HepG2 (cell line): ENCODE data around the gene ZNF341. TPM values are rescaled to one million over a fixed set of nuclear protein-coding genes. Genes with fewer than 3 reads are reported as not detected.

ENCODE experiments used
- EZH2 ChIP-seq: conservative IDR thresholded peaks from 2 replicates; pipeline ENCODE4 v1.6.1; 2012; ENCODE audit warnings: mild to moderate bottlenecking, low read depth, low read length, moderate library complexity
- GATAD1 ChIP-seq: IDR thresholded peaks from 2 replicates; pipeline ENCODE4 v1.6.1; 2016; ENCODE audit warnings: missing genetic modification reagents, missing compliant biosample characterization
- HNF4A ChIP-seq: sonication (generic); formaldehyde crosslinking; IDR thresholded peaks from 2 replicates; pipeline ENCODE4 v1.4.0; 2020; ENCODE audit warnings: missing genetic modification reagents
- HOXD1 ChIP-seq: sonication (generic); formaldehyde crosslinking; IDR thresholded peaks from 2 replicates; pipeline ENCODE4 v1.5.0; 2020; ENCODE audit warnings: missing genetic modification reagents
- ONECUT2 ChIP-seq: sonication (generic); formaldehyde crosslinking; IDR thresholded peaks from 2 replicates; pipeline ENCODE4 v1.4.0; 2020; ENCODE audit warnings: missing genetic modification reagents
- PHB2 ChIP-seq: fragments of 450-650 bp; IDR thresholded peaks from 2 replicates; pipeline ENCODE4 v1.6.1; 2018; ENCODE audit not compliant: partially characterized antibody
- RARA ChIP-seq: IDR thresholded peaks from 2 replicates; pipeline ENCODE4 v1.6.1; 2016; ENCODE audit warnings: missing genetic modification reagents, missing compliant biosample characterization
- SKI ChIP-seq: fragments of 450-650 bp; IDR thresholded peaks from one replicate; pipeline ENCODE4 v1.6.1; 2018; ENCODE audit warnings: mild to moderate bottlenecking; ENCODE audit not compliant: partially characterized antibody
- SSRP1 ChIP-seq: IDR thresholded peaks from 2 replicates; pipeline ENCODE4 v1.6.1; 2016; ENCODE audit warnings: control low read depth
- ZBTB2 ChIP-seq: sonication (generic); formaldehyde crosslinking; IDR thresholded peaks from 2 replicates; pipeline ENCODE4 v1.8.0; 2022; ENCODE audit warnings: low read depth, missing genetic modification reagents
- ZBTB38 ChIP-seq: sonication (generic); formaldehyde crosslinking; IDR thresholded peaks from 2 replicates; pipeline ENCODE4 v1.5.1; 2020; ENCODE audit warnings: mild to moderate bottlenecking, missing genetic modification reagents
- ZBTB46 ChIP-seq: sonication (generic); formaldehyde crosslinking; IDR thresholded peaks from 2 replicates; pipeline ENCODE4 v1.4.0; 2020; ENCODE audit warnings: mild to moderate bottlenecking, missing genetic modification reagents, borderline replicate concordance
- ZNF12 ChIP-seq: sonication (generic); formaldehyde crosslinking; IDR thresholded peaks from 2 replicates; pipeline ENCODE4 v1.5.0; 2020; ENCODE audit warnings: missing genetic modification reagents
- ZNF432 ChIP-seq: sonication (generic); formaldehyde crosslinking; IDR thresholded peaks from 2 replicates; pipeline ENCODE4 v1.5.0; 2020; ENCODE audit warnings: missing genetic modification reagents, mild to moderate bottlenecking, borderline replicate concordance
- ZNF7 ChIP-seq: IDR thresholded peaks from 2 replicates; pipeline ENCODE4 v1.6.1; 2016; ENCODE audit warnings: missing biosample characterization, missing genetic modification reagents
- ZNF772 ChIP-seq: sonication (generic); formaldehyde crosslinking; IDR thresholded peaks from 2 replicates; pipeline ENCODE4 v1.5.0; 2020; ENCODE audit warnings: mild to moderate bottlenecking, missing genetic modification reagents
- ZNF788 ChIP-seq: sonication (generic); formaldehyde crosslinking; IDR thresholded peaks from 2 replicates; pipeline ENCODE4 v1.5.0; 2020; ENCODE audit warnings: mild to moderate bottlenecking, missing genetic modification reagents, borderline replicate concordance
- ZNF841 ChIP-seq: sonication (generic); formaldehyde crosslinking; IDR thresholded peaks from 2 replicates; pipeline ENCODE4 v1.8.1; 2023; ENCODE audit warnings: missing genetic modification reagents, borderline replicate concordance
- polyA plus RNA-seq, 8 experiments: library from polyadenylated mRNA; depleted of rRNA in 3 of 8; stranded (reverse) in 7 of 8; unstranded in 1 of 8; fragments of >200 nt; fragmentation: Illumina TruSeq in 4 of 8; extraction: Trizol in 4 of 8; gene quantifications; 2 replicates each; pipeline versions ENCODE4 v1.2.1 to v1.2.3, GENCODE V29; 2011 to 2016; ENCODE audit warnings: low read depth in 4 of 8, missing spikeins in 1 of 8, mixed read lengths in 1 of 8; ENCODE audit not compliant: insufficient read depth in 1 of 8
- total RNA-seq, 5 experiments: library from RNA; depleted of rRNA; stranded (reverse); fragments of >200 nt; fragmentation: Illumina TruSeq; extraction: Trizol; gene quantifications; 2 replicates each; pipeline ENCODE4 v1.2.3, GENCODE V29; 2016; ENCODE audit warnings: low read depth in 1 of 5
- TF ChIP-seq, protein P1 (sequence below): sonication (generic); formaldehyde crosslinking; IDR thresholded peaks from 2 replicates; pipeline ENCODE4 v1.8.0; 2022; ENCODE audit warnings: missing genetic modification reagents, mild to moderate bottlenecking, borderline replicate concordance
- TF ChIP-seq, protein P2 (sequence below): IDR thresholded peaks from 2 replicates; pipeline ENCODE4 v1.6.1; 2016; ENCODE audit warnings: mild to moderate bottlenecking, missing biosample characterization, missing genetic modification reagents

The ZNF341 gene
- total and polyA plus RNA-seq, 2 of the 13 experiments (the other 11 are each of a cell fraction or from before 2014, with no cell fraction given), result 1.1 to 2.2 TPM

DNA sequence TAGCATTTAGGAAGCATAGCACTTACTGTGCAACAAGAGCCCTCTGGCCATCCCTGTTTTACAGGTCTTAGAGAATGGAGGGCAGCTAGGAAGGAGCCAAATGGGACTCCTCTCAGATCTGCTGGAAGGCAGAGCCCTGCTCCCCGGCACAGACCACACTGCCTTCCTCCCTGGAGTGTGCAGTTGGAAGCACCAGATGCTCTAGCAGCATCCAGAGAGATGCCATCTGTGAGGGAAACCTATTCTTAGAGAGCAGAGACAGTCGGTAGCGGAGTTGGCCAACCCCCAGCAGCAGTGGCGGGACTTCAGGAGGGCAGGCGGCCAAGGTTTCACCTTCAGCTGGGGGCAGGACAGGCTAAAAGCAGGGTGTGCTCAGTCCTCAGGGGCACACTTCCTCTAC lies 28.9 kb upstream of the ZNF341 start (continued):
- TF ChIP-seq ZNF12 (CRISPR knock-in tag) (no peak), ZNF7 (CRISPR knock-in tag) (no peak), PHB2 (no peak), ONECUT2 (CRISPR knock-in tag) (no peak), ZNF772 (0 out of 2 replicates have a peak, but pooled peaks have one; percentile 60), SKI (peak; percentile 26), RARA (peak; percentile 53; the same call in 1 of the 2 replicates), EZH2 (no peak), HNF4A (peak; percentile 30; the same call in 1 of the 2 replicates), HOXD1 (CRISPR knock-in tag) (no peak), ZBTB2 (CRISPR knock-in tag) (no peak), ZNF841 (CRISPR knock-in tag) (no peak), ZNF432 (no peak), ZBTB46 (no peak), ZBTB38 (CRISPR knock-in tag) (peak; percentile 83), ZNF788 (CRISPR knock-in tag) (0 out of 2 replicates have a peak, but pooled peaks have one; percentile 32), GATAD1 (CRISPR knock-in tag) (no peak), SSRP1 (CRISPR knock-in tag) (no peak)
- TF ChIP-seq, protein P1, sequence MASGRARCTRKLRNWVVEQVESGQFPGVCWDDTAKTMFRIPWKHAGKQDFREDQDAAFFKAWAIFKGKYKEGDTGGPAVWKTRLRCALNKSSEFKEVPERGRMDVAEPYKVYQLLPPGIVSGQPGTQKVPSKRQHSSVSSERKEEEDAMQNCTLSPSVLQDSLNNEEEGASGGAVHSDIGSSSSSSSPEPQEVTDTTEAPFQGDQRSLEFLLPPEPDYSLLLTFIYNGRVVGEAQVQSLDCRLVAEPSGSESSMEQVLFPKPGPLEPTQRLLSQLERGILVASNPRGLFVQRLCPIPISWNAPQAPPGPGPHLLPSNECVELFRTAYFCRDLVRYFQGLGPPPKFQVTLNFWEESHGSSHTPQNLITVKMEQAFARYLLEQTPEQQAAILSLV (CRISPR knock-in tag), result 0 out of 2 replicates have a peak, but pooled peaks have one; percentile 5
- TF ChIP-seq, protein P2, sequence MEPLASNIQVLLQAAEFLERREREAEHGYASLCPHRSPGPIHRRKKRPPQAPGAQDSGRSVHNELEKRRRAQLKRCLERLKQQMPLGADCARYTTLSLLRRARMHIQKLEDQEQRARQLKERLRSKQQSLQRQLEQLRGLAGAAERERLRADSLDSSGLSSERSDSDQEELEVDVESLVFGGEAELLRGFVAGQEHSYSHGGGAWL (CRISPR knock-in tag), result 0 out of 2 replicates have a peak, but pooled peaks have one; percentile 2
